OCI-LY3 (cell line): ENCODE results near the gene PRSS8.

Source experiments
- H2AFZ ChIP-seq: fragments of 200-600, 300-600 bp; shearing (Covaris generic); 2 replicates; pipeline ENCODE4 v1.6.0; 2014; ENCODE audit warnings: antibody characterized with exemption, low read depth, low read length
- H3K27ac ChIP-seq: fragments of 200-600, 300-600 bp; sonication (generic); 2 replicates; pipeline ENCODE4 v1.5.1; 2014; ENCODE audit warnings: mild to moderate bottlenecking, low read length, moderate library complexity, mixed read lengths
- H3K27me3 ChIP-seq: fragments of 200-600, 300-600 bp; sonication (generic); 2 replicates; pipeline ENCODE4 v1.6.1; 2014; ENCODE audit warnings: low read depth, low read length, mixed read lengths
- H3K36me3 ChIP-seq: fragments of 200-600, 300-600 bp; sonication (generic); replicated peaks from 2 replicates; pipeline ENCODE3; 2014; ENCODE audit warnings: low read depth, low read length, mixed read lengths
- H3K4me1 ChIP-seq: fragments of 300-600, 200-600 bp; sonication (generic); 2 replicates; pipeline ENCODE4 v1.6.1; 2014; ENCODE audit warnings: low read length, mixed read lengths
- H3K4me2 ChIP-seq: fragments of 200-600, 300-600 bp; sonication (generic); 2 replicates; pipeline ENCODE4 v1.6.1; 2014; ENCODE audit warnings: low read length, mixed read lengths
- H3K4me3 ChIP-seq: fragments of 300-600, 200-600 bp; sonication (generic); 2 replicates; pipeline ENCODE4 v1.5.1; 2014; ENCODE audit warnings: antibody characterized with exemption, mild to moderate bottlenecking, low read length, moderate library complexity
- H3K79me2 ChIP-seq: fragments of 300-600, 200-600 bp; shearing (Covaris generic); 2 replicates; pipeline ENCODE4 v1.6.1; 2014; ENCODE audit warnings: mild to moderate bottlenecking, low read length, mixed read lengths
- H3K9ac ChIP-seq: fragments of 300-600, 200-600 bp; shearing (Covaris generic); 2 replicates; pipeline ENCODE4 v1.6.0; 2014; ENCODE audit warnings: mild to moderate bottlenecking, low read length, moderate library complexity
- H3K9me3 ChIP-seq: fragments of 200-600, 300-600 bp; shearing (Covaris generic); 2 replicates; pipeline ENCODE4 v1.6.1; 2014; ENCODE audit warnings: low read length, mixed read lengths; ENCODE audit not compliant: insufficient read depth
- H4K20me1 ChIP-seq: fragments of 200-600, 300-600 bp; sonication (generic); 2 replicates; pipeline ENCODE4 v1.6.1; 2016; ENCODE audit warnings: low read length, mixed read lengths; ENCODE audit not compliant: insufficient read depth
- EZH2phosphoT487 ChIP-seq: fragments of 200-600 bp; shearing (Covaris generic); IDR thresholded peaks from 2 replicates; pipeline ENCODE4 v1.6.1; 2018; ENCODE audit warnings: antibody characterized with exemption, mixed run types, low read depth
- TF ChIP-seq, protein P1 (sequence below): fragments of 200-600, 300-600 bp; sonication (generic); IDR thresholded peaks from 2 replicates; pipeline ENCODE4 v1.5.1; 2014; ENCODE audit warnings: antibody characterized with exemption, low read length, low read depth

Gene PRSS8

DNA sequence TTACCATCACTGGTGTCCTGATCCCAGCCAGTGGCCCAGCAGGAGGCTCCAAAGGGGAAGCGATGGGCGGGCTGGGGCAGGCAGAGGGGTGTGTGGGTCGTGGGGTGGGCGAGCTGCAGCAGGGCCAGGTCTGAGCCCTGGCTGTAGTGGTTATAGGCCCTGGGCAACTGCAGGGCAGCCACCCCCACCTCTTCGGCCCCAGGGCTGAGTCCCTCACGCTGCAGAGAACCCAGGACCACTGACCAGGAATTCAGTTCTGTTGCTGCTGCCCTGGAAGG lies 49.0 kb downstream of the PRSS8 start:
- Histone ChIP-seq H3K79me2 (peaks cover 13% of the 10 kb centered on the region; the same call in 1 of the 2 replicates), H3K9ac (no peak overlapping the region), H4K20me1 (no peaks in the 10 kb centered on the region; the same call in 1 of the 2 replicates), H3K36me3 (peaks cover 18% of the 10 kb centered on the region), H3K4me2 (no peak overlapping the region), H2AFZ (no peak overlapping the region), H3K4me3 (no peak overlapping the region), H3K9me3 (no peaks in the 10 kb centered on the region), H3K27ac (no peak overlapping the region), H3K4me1 (no peaks in the 10 kb centered on the region), H3K27me3 (no peaks in the 10 kb centered on the region)
- no peak for TF ChIP-seq EZH2phosphoT487
- TF ChIP-seq, protein P1, sequence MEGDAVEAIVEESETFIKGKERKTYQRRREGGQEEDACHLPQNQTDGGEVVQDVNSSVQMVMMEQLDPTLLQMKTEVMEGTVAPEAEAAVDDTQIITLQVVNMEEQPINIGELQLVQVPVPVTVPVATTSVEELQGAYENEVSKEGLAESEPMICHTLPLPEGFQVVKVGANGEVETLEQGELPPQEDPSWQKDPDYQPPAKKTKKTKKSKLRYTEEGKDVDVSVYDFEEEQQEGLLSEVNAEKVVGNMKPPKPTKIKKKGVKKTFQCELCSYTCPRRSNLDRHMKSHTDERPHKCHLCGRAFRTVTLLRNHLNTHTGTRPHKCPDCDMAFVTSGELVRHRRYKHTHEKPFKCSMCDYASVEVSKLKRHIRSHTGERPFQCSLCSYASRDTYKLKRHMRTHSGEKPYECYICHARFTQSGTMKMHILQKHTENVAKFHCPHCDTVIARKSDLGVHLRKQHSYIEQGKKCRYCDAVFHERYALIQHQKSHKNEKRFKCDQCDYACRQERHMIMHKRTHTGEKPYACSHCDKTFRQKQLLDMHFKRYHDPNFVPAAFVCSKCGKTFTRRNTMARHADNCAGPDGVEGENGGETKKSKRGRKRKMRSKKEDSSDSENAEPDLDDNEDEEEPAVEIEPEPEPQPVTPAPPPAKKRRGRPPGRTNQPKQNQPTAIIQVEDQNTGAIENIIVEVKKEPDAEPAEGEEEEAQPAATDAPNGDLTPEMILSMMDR = no peak

DNA sequence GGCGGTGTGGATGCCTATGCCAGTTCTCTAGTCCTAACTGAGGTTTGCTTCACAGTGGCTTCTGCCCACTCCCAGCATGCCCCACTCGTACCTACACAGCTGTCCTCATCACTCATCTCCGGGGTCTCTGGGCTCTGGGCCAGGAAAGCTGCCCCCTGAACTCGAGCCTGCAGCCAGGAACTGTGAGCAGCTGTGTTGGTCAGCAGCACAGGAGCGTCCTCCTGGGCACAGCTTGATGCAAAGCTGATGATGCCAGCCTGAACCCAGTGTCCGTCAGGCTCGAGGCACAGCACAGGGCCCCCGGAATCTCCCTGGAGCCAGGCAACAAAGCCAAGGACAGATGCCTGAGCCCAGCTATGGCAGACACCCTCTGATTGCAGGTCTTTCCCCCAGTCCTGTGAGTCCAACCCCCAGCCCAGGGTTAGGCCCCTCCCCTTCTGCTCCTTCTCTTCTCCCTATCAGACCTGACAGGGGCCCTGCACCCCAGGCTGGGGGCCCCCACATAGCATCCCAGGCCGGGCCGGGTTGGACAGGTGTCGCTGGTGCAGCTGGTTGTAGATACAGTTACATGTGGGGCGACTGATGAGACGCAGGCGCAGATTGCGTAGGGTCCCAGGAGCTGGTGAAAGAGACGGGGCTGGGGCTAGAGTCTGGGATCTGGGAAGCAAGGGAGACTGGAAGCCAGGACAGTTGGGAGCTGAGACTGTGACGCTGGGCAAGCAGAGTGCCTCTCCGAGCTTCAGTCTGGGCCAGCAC lies 49.5 kb downstream of the PRSS8 start:
- H3K27ac ChIP-seq = no peak overlapping the region
- no peak overlapping the region for H3K4me3 ChIP-seq
- H3K27me3 ChIP-seq = no peaks in the 10 kb centered on the region
- H2AFZ ChIP-seq = no peak overlapping the region
- H3K4me2 ChIP-seq = no peak overlapping the region
- H3K9me3 ChIP-seq = no peaks in the 10 kb centered on the region
- H4K20me1 ChIP-seq = no peaks in the 10 kb centered on the region; the same call in 1 of the 2 replicates
- no peaks in the 10 kb centered on the region for H3K4me1 ChIP-seq
- peaks cover 8% of the 10 kb centered on the region; the same call in 1 of the 2 replicates for H3K79me2 ChIP-seq
- no peak overlapping the region for H3K9ac ChIP-seq
- peaks cover 15% of the 10 kb centered on the region for H3K36me3 ChIP-seq
- TF ChIP-seq, protein P1 = no peak
- no peak for TF ChIP-seq EZH2phosphoT487

DNA sequence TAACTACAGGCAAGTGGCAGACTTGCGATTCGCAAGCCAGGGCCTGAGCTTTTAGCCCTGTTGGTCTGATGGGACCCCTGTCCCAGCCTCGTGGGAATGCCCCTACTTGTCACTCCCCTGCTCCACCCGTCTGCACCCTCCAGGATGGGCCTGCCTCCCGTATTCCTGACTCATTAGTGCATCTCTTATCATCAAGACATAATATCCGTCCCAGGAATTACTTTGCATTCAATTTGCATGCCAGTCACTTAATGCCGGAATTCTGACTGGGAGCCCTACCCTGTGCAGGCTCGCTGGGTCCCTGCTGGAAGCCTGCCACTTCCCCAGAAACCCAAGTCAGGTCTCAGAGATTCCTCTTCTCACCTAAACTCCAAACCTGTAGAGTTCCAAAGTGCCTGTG lies 50.1 kb downstream of the PRSS8 start:
- Histone ChIP-seq H2AFZ (no peak overlapping the region), H3K9ac (no peak overlapping the region), H3K27ac (no peak overlapping the region), H3K4me2 (no peak overlapping the region), H3K36me3 (peaks cover 15% of the 10 kb centered on the region), H3K4me3 (no peak overlapping the region), H3K79me2 (peaks cover 2% of the 10 kb centered on the region; the same call in 1 of the 2 replicates), H3K4me1 (no peaks in the 10 kb centered on the region), H3K9me3 (no peaks in the 10 kb centered on the region), H3K27me3 (no peaks in the 10 kb centered on the region), H4K20me1 (no peaks in the 10 kb centered on the region; the same call in 1 of the 2 replicates)
- TF ChIP-seq EZH2phosphoT487 = no peak
- TF ChIP-seq, protein P1 = no peak

DNA sequence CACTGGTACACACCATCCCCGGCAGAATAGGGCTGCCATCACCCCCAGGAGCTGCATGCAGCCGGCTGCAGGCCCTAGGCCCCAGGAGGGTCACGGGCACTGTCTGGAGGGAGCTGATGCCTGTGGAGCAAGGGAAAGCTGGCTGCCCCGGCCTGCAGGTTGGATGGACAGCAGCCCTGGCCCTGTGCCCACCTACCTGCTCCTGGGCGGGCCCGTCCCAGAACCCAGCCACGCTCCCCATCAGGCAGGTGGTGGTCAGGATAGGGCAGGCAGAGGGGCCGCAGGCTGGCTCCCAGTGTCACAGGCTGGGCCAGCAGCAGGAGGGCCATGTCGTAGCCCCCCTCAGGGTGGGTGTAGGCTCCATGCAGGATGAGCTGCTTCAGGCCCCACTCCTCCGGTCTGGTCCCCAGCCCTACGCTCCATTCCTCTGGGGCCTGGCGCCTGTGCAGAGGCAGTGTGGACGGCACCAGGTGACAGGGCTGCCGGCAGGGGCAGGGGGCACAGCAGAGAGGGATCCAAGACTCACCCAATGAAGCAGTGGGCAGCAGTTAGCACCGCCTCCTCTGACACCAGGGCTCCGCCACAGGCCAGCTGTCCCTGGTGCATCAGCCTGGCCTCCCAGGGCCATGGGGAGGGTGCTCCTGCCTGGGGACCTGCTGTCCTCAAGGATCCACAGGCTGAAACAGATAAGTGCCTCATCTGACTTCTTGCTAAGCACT lies 50.8 kb downstream of the PRSS8 start:
- Histone ChIP-seq H3K27me3 (no peaks in the 10 kb centered on the region), H3K79me2 (no peaks in the 10 kb centered on the region; the same call in 1 of the 2 replicates), H3K27ac (no peak overlapping the region), H3K4me1 (no peaks in the 10 kb centered on the region), H3K9ac (no peak overlapping the region), H4K20me1 (no peaks in the 10 kb centered on the region; the same call in 1 of the 2 replicates), H3K4me2 (no peak overlapping the region), H2AFZ (no peak overlapping the region), H3K9me3 (no peaks in the 10 kb centered on the region), H3K4me3 (no peak overlapping the region), H3K36me3 (peaks cover 20% of the 10 kb centered on the region)
- no peak for TF ChIP-seq EZH2phosphoT487
- TF ChIP-seq, protein P1 = no peak
